Cardiac fibroblast (primary cell): ENCODE measurements around the gene EVA1A.

ENCODE experiments used
- DNase-seq, 2 donors: peaks; one replicate each; pipeline versions ENCODE4 v3.0.0 to v3.0.0-alpha.2; 2010; ENCODE audit warnings: low read depth in 2 of 2
- H3K4me3 ChIP-seq, 2 donors: replicated peaks in 1 of 2; 1 replicate in 1 of 2; 2 replicates in 1 of 2; pipeline ENCODE4 v1.5.1; 2011; ENCODE audit warnings: low read depth in 2 of 2, low read length in 2 of 2, mild to moderate bottlenecking in 2 of 2, moderate library complexity in 1 of 2
- TF ChIP-seq, protein P1 (sequence below): IDR thresholded peaks from one replicate; pipeline ENCODE4 v1.5.1; 2011; ENCODE audit warnings: low read depth, mild to moderate bottlenecking, low read length, inconsistent platforms

EVA1A gene

DNA sequence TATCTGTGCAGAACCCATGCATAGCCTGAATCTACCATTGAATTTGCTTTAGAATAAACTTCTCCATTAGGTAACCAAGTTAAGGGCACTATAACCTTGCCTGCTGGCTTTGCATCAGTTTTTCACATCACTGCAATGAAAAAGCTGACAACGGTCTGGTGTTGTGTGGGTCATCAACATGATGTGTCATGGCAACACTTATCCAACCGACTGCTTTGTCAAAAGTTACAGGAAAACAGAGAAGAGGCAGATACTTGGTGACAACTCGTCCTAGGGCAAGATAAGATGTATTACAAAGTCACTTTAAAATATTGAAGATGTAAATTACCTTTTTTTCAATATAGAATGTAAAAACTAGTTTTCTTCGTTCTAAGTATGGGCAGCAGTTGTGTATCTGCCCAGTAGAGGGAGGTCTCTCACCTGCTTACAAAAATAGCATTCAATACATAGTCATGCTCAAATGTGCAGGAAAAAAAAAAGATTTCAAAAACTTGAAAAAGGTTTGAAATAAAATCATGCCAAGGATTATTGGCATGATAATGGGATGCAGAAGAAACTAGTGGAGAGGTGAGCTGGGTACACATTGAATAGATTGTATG, 96.3 kb downstream of the EVA1A start:
- no peak overlapping the region for H3K4me3 ChIP-seq
- TF ChIP-seq, protein P1, sequence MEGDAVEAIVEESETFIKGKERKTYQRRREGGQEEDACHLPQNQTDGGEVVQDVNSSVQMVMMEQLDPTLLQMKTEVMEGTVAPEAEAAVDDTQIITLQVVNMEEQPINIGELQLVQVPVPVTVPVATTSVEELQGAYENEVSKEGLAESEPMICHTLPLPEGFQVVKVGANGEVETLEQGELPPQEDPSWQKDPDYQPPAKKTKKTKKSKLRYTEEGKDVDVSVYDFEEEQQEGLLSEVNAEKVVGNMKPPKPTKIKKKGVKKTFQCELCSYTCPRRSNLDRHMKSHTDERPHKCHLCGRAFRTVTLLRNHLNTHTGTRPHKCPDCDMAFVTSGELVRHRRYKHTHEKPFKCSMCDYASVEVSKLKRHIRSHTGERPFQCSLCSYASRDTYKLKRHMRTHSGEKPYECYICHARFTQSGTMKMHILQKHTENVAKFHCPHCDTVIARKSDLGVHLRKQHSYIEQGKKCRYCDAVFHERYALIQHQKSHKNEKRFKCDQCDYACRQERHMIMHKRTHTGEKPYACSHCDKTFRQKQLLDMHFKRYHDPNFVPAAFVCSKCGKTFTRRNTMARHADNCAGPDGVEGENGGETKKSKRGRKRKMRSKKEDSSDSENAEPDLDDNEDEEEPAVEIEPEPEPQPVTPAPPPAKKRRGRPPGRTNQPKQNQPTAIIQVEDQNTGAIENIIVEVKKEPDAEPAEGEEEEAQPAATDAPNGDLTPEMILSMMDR: peak; percentile 82
- peak; percentile 62 for DNase-seq

- H3K4me3 ChIP-seq: no peak overlapping the region
- DNase-seq: no peak
- TF ChIP-seq, protein P1: no peak
These were observed 98.0 kb downstream of the EVA1A start for GRCh38 chr2:75462721-75463120.

DNA sequence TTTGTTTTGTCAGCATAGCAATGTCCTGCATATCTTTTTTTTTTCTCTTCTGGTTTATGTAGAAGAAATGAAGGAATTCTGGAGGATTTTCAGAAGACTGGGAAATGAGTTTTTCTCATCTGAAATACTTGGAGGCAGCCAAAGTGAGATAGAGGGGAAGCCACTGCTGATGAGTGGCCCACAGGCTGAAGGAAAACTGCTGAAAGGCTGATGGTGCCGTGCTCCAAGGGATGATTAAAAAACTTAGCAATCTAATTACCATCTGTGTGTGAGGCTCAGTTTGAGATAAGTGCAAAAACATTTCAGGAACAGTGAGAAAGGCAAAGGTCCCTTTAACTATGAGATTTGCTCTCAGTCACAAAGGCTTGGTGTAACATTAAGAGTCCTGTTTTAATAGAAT, 98.5 kb downstream of the EVA1A start:
- DNase-seq: no peak
- no peak overlapping the region for H3K4me3 ChIP-seq
- TF ChIP-seq, protein P1: no peak

DNA sequence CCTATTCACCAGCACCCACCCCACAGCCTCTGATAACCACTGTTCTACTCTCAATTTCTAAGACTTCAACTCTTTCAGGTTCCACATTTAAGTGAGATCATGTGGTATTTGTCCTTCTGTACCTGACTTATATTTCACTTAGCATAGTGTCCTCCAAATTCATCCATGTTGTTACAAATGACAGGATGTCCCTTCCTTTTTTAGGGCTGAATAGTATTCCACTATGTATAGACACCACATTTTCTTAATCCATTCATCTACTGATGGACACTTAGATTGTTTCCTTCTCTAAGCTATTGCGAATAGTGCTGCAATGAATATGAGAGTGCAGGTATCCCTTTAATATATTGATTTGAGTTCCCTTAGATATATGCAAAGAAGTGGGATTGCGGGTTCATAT, 100.1 kb downstream of the EVA1A start:
- no peak overlapping the region for H3K4me3 ChIP-seq
- TF ChIP-seq, protein P1: no peak
- DNase-seq: no peak

- peak; percentile 42 to 52 for DNase-seq
- TF ChIP-seq, protein P1: no peak
- H3K4me3 ChIP-seq: no peak overlapping the region
These were observed 101.0 kb downstream of the EVA1A start for GRCh38 chr2:75459565-75460310.

- no peak overlapping the region for H3K4me3 ChIP-seq
- TF ChIP-seq, protein P1: no peak
- no peak for DNase-seq
These were observed 102.5 kb downstream of the EVA1A start for GRCh38 chr2:75458201-75458600.

GRCh38 chr2:75456825-75457224, 103.9 kb downstream of the EVA1A start:
- TF ChIP-seq, protein P1: no peak
- no peak for DNase-seq

More at GRCh38 chr2:75456825-75457224, 103.9 kb downstream of the EVA1A start:
- no peak overlapping the region for H3K4me3 ChIP-seq
